ENCODE results near the gene SYNCRIP.

GRCh38 chr6:85594197-85594930 lies 48.3 kb downstream of the SYNCRIP start:
- no peak for TF ChIP-seq CTCF (IDR thresholded peaks at IDR 0.05; ENCODE audit: poor library complexity)
- no peak for TF ChIP-seq EZH2 (IDR thresholded peaks at IDR 0.05; ENCODE audit: borderline replicate concordance)
